GM21825 (cell line): ENCODE measurements around the gene EIF2AK3.
"Not testable (repeated sequence)": the region's sequence is repeated elsewhere in the genome, so short reads cannot be mapped to it uniquely, and the experiment has no call there.

Source experiments
- ATAC-seq: cut with Tn5 transposase; IDR thresholded peaks from one replicate; pipeline ENCODE4 v1.9.1; 2021; ENCODE audit warnings: mild to moderate bottlenecking, moderate library complexity; ENCODE audit not compliant: unreplicated experiment

EIF2AK3 gene

GRCh38 chr2:88599527-88599926 lies 27.7 kb downstream of the EIF2AK3 start:
- ATAC-seq = no peak

GRCh38 chr2:88597168-88597567 lies 30.1 kb downstream of the EIF2AK3 start:
- no peak for ATAC-seq

GRCh38 chr2:88596141-88596830 lies 31.0 kb downstream of the EIF2AK3 start:
- ATAC-seq = no peak

- no peak for ATAC-seq
These were observed 35.6 kb downstream of the EIF2AK3 start for GRCh38 chr2:88591698-88592097.

GRCh38 chr2:88590998-88591613 lies 36.2 kb downstream of the EIF2AK3 start:
- ATAC-seq = no peak

- no peak for ATAC-seq
These were observed 41.3 kb downstream of the EIF2AK3 start for GRCh38 chr2:88585969-88586368.

GRCh38 chr2:88582030-88582429 lies 45.2 kb downstream of the EIF2AK3 start:
- ATAC-seq = no peak

DNA sequence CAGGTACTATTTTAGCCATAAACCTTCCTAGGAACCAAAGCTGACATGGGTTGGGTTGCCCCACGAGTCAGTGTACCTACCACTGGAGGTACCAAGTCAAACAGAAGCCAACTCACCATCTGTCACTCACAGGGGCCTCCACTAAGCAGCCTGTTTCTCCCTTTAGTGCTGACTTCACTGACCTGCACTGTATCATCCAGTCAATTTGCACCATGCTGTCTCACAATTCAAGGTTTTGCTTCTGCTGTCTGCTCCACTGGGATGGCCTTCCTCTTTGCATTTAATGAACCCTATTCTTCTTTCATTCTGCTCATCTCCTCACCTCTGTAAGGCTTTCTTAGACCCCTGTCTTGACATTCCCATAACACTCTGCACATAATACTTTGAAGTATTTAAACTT lies 47.2 kb downstream of the EIF2AK3 start:
- ATAC-seq = no peak

DNA sequence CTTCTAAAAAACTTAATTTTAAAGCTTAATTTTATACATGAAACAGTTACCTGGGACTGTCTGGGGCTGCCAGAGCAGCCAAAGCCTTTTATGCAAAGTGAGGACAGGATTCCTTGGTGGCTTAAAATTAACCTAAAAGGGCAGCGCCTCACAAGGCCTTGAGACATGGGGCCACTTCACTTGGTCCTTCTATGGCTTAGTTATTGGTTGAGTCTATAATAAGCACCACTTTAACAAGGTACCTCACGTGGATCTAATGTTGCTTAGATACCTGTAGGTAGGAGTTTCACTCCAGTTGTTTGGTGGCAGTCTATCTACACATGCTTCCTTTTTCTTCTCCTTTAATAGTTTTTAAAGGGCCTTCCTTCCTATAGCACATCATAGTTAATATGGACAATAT lies 51.6 kb downstream of the EIF2AK3 start:
- no peak for ATAC-seq

DNA sequence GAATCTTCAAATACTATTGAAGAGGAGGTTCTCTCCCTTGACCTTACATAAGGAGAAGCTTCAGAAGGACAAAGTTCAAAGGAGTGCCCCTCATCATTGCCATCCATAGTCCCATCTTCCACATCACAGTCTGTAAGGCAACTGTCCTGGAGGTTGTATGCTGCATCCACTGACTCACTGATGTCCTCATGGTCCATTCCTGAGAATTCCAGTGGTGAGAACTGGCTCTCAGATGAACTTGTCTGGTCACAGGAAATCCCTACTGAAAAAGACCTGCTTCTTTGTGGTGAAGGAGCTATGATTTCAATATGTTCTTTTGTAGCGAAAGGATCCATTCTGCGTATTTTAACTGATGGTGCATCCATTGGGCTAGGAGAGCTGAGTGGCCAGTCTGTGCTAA lies 52.2 kb downstream of the EIF2AK3 start:
- ATAC-seq = no peak

DNA sequence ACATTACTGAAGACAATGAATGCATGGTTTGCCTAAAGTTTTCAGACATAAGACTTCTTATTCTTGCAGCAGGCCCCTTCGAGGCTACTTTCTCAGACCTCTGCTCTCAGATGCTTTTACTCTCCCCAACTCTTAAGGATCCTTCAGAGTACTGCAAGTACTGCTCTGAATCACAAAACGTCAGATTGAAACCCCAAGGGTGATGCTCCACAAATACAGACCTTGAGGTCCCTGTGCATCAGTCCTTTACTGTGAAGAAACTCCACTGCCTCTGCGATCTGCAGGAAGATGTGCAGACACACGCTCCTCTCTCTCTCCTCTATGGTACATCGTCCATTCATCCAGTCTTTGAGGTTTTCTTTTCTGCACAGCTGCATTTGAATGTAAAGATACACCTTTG lies 52.8 kb downstream of the EIF2AK3 start:
- ATAC-seq = peak; percentile 57

- ATAC-seq = no peak
These were observed 59.1 kb downstream of the EIF2AK3 start for GRCh38 chr2:88568179-88568578.

GRCh38 chr2:88564402-88564801 lies 62.9 kb downstream of the EIF2AK3 start:
- ATAC-seq = no peak

DNA sequence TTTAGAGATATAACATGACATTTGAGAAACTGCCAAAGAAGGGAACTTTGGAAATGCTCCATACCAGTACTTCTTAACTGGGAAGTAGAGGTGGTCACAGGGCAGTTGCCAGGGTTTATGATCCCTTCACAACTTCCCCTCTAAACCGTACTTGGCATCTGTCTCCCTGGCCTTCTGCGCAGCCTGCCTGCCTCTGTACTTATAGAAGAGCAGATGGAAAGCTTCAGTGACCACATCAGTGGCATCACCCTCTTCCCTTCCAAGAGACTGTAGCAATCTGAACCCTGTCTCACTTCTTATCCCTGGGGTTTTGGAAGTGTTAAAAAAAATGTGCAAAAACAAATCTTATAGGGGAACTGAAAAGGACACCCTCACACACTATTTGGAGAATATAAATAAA lies 64.1 kb downstream of the EIF2AK3 start:
- no peak for ATAC-seq

DNA sequence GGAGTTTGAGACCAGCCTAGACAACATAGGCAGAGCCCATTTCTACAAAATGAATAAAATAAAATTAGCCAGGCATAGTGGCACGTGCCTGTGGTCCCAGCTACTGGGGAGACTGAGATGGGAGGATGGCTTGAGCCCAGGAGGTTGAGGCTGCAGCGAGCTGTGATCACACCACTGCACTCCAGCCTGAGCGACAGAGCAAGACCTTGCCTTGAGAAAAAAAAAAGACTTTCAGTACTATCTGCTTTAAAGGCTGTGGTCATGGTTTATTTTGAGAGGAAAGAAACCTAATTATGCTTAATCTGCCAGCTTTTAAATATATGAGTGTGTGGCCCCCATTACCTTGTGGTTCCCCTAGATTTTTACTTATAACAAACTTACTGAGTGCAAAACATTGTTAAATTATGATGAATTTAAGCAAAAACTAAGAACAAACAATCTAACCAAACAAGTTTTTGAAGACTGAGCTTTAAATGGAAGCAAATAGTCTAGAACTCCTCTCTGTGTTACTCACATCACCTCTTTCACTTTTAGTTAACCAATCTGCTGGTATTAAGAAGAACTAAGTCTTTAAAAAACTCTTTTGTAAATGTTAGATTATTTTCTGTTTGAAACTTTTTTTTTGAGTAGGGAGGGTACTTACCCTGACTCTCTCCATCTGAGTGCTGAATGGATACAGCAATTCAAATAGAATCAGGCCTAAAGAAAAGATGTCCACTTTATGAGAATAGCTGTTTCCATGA lies 65.4 kb downstream of the EIF2AK3 start:
- peak; percentile 61 for ATAC-seq

GRCh38 chr2:88560619-88561307 lies 66.5 kb downstream of the EIF2AK3 start:
- ATAC-seq = no peak

- ATAC-seq = no peak
These were observed 70.0 kb downstream of the EIF2AK3 start for GRCh38 chr2:88557290-88557689.

DNA sequence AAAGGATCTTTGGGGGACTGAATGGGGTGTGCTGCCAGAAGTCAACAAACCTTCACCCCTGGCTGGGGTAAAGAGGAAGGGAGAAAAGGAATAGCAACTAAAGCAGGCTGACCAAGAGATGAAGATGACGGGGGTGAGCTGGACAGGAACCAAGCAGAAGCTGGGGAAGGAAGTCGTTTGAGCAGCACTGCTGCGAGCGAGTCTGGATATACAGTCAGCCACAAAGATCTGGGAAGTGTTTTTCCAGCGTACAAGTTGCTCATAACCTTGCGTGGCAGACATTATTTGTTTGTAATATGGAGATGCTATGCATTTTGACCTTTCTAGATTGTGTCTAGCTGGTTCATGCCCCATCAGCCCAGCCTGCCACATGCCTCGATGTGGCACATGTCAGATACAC lies 71.2 kb downstream of the EIF2AK3 start:
- ATAC-seq = no peak

- no peak for ATAC-seq
These were observed 73.1 kb downstream of the EIF2AK3 start for GRCh38 chr2:88554189-88554588.

- no peak for ATAC-seq
These were observed 77.5 kb downstream of the EIF2AK3 start for GRCh38 chr2:88549616-88550292.

DNA sequence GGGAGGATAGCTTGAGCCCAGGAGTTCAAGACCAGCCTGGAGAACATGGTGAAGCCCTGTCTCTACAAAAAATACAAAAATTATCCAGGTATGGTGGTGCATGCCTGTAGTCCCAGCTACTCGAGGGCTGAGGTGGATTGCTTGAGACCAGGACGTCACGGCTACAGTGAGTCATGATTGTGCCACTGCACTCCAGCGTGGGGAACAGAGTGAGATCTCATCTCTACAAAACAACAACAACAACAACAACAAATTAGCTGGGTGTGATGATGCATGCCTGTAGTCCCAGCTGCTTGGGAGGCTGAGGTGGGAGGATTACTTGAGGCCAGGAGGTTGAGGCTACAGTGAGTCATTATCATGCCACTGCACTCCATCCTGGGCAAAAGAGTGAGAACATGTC lies 81.0 kb downstream of the EIF2AK3 start:
- ATAC-seq = not testable (repeated sequence)
